CD4-positive, alpha-beta T cell (primary cell): Measurements from ENCODE around the gene FAM174C. TPM values are rescaled to one million over a fixed set of nuclear protein-coding genes. Genes with fewer than 3 reads are reported as not detected.

Experiments used
- ATAC-seq: fragments of 200-7000 bp; cut with Tn5 transposase; one replicate; pipeline ENCODE4 v1.10.0; 2022; ENCODE audit warnings: mild to moderate bottlenecking; ENCODE audit not compliant: poor library complexity
- CTCF ChIA-PET: fragments of 350-600 bp; sonication (Branson Sonifier 250); formaldehyde crosslinking; loops from one replicate; lab custom pipeline; 2021; ENCODE audit warnings: antibody characterized with exemption, inconsistent platforms; lab: Charles Lee
- POLR2A ChIA-PET: fragments of 350-600 bp; sonication (Branson Sonifier 250); formaldehyde crosslinking; loops from one replicate; lab custom pipeline; 2021; ENCODE audit warnings: antibody characterized with exemption, inconsistent platforms; lab: Charles Lee
- DNase-seq, 14 experiments: peaks; one replicate each; pipeline ENCODE4 v3.0.0-alpha.2; 2013 to 2020; ENCODE audit warnings: mixed read lengths in 2 of 14
- H3K27ac ChIP-seq, 2 donors: one replicate each; pipeline versions ENCODE4 v1.5.1 to v1.7.0; 2013; ENCODE audit warnings: low read length in 2 of 2, low read depth in 1 of 2, mild to moderate bottlenecking in 1 of 2
- H3K27me3 ChIP-seq, 2 experiments: 1 replicate in 1 of 2; 2 replicates in 1 of 2; pipeline versions ENCODE4 v1.6.1 to v1.7.0; 2013; ENCODE audit warnings: low read length in 2 of 2, control low read depth in 1 of 2, mild to moderate bottlenecking in 1 of 2, moderate library complexity in 1 of 2; ENCODE audit not compliant: insufficient read depth in 2 of 2, control insufficient read depth in 1 of 2
- H3K36me3 ChIP-seq: one replicate; pipeline ENCODE4 v1.6.1; 2013; ENCODE audit warnings: low read length, control low read depth; ENCODE audit not compliant: insufficient read depth
- H3K4me1 ChIP-seq: one replicate; pipeline ENCODE4 v1.6.1; 2013; ENCODE audit warnings: low read length, control low read depth; ENCODE audit not compliant: insufficient read depth
- H3K4me3 ChIP-seq: one replicate; pipeline ENCODE4 v1.5.1; 2013; ENCODE audit warnings: mild to moderate bottlenecking, low read length, moderate library complexity
- H3K9me3 ChIP-seq, 2 experiments: 1 replicate in 1 of 2; 2 replicates in 1 of 2; pipeline versions ENCODE4 v1.6.1 to v1.7.0; 2013; ENCODE audit warnings: low read length in 2 of 2, mild to moderate bottlenecking in 2 of 2, control low read depth in 1 of 2, moderate library complexity in 1 of 2; ENCODE audit not compliant: control insufficient read depth in 1 of 2, insufficient read depth in 1 of 2
- H3K27ac Mint-ChIP-seq: one replicate; pipeline ENCODE4 v1.8.0; 2020; ENCODE audit warnings: mixed read lengths
- H3K27me3 Mint-ChIP-seq: one replicate; pipeline ENCODE4 v1.8.0; 2021; ENCODE audit warnings: mixed read lengths
- H3K36me3 Mint-ChIP-seq: one replicate; pipeline ENCODE4 v1.8.0; 2021; ENCODE audit warnings: low read depth, mixed read lengths
- H3K4me1 Mint-ChIP-seq: one replicate; pipeline ENCODE4 v1.8.0; 2021; ENCODE audit warnings: low read depth, mixed read lengths
- H3K4me3 Mint-ChIP-seq: one replicate; pipeline ENCODE4 v1.8.0; 2020; ENCODE audit warnings: mild to moderate bottlenecking, mixed read lengths
- H3K9me3 Mint-ChIP-seq: one replicate; pipeline ENCODE4 v1.8.0; 2020; ENCODE audit warnings: mixed read lengths
- intact Hi-C, 2 experiments: fragments of 100-400 bp; cut with DNase I in 1 of 2; cut with micrococcal nuclease in 1 of 2; formaldehyde crosslinking; loops; one replicate each; pipeline versions ENCODE4 v1.15.1 to v1.9.0; 2023 to 2025; cut with DNase I, micrococcal nuclease
- total RNA-seq, 174 experiments: library from RNA in 2 of 174; stranded (reverse) in 2 of 174; gene quantifications; one replicate each; pipeline ENCODE4 v1.2.3 and lab custom pipeline; 2021 to 2026
- TF ChIP-seq, protein P1 (sequence below): fragments of 200-600 bp; IDR thresholded peaks from one replicate; pipeline ENCODE4 v1.8.0; 2022; ENCODE audit warnings: antibody characterized with exemption, mild to moderate bottlenecking

The FAM174C gene
- total RNA-seq, 2 experiments from 2014 or later = 32.0 to 38.3 TPM

DNA sequence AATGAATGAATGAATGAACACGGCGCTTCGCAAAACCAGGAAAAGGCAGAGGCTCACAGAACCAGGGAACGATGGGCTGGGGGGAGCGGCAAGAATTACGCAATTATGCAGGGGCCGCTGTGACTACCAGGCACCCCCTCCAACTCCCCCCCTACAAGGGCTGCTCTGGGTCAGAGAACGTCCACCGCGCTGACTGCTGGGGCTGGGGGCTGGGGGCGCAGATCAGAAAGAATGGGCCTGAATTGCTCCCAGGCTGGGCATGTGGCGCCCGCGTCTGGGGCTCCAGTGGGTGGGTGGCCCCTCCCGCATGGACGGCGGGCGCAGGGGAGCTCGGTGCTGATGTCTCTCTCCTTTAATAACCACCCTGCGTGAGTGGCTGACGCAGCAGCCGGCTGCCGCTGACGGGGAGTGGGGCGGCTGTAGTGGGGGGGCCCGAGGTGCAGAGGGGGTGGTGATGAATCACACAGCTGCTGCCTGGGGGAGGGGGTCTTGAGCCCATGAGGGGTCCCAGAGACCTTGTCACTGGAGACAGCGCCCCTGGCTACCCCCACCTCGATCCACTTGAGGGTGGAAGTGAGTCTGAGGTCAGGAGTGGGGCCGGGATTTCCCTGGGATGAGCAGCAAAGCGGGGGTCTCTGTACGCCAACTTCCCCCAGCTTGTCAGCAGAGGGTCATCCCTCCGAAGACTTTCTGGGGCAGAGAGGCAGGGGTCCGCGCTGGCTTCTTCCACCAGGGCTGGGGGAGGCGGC lies 7.7 kb upstream of the FAM174C start:
- POLR2A ChIA-PET = interaction anchor here (1.6 to 10.3 kb wide), 4 partner anchors 15 to 24 kb away, joined by 14 to 476 read pairs (median 107); partner anchors contain the start of gene ATP5F1D
- DNase-seq = peak in 4 of 14 experiments; percentile 45 to 71 (median 55)
- intact Hi-C loops = loop anchor here in 1 of 2 experiments (1.0 kb wide), 2 partner anchors 18 to 23 kb away; no protein-coding TSS in a partner anchor

DNA sequence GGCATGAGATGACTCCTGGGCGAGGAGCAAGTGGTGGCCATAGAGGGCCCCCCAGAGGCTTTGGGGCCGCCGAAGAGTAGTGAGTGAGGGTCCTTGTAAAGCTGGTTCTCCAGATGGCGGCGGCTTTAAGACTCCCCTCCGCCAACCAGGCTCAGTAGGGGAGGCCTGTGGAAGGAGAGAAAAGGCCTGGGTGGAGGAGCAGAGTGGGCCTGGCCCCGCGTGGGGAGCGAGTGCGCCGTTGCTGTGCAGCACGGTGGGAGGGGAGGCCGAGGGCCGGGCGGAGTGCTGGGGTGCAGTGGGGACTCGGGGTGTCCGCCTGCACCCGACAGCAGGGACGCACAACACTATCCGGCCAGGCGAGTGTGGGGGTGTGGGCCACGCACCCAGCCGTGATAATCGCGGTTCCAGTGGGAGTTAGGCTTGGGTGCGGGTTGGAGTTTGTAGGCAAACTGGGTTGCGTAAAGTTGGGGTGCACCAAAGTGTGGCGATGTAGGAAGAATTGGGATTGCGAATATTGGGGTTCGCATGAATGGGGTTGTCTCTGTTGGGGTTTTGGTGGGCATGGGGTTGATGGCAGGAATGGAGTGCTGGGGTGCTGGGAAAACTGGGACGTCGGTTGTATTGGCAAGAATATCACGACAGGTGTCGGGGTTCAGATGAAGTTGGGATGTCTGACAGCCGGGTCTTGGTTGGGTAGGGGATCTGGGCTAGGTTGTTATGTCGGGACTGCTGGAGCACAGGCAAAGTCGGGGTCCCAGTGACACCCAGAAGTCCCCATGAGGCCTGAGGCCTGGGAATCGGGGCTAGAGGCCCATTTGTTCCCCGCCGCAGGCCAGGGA lies 6.9 kb upstream of the FAM174C start:
- Mint-ChIP-seq H3K36me3 (peaks cover 44% of the 10 kb centered on the region), H3K4me1 (peaks cover 62% of the 10 kb centered on the region), H3K4me3 (peak overlapping the region; percentile 89), H3K27me3 (no peaks in the 10 kb centered on the region), H3K9me3 (no peaks in the 10 kb centered on the region), H3K27ac (peak overlapping the region; percentile 88)
- Histone ChIP-seq H3K4me1 (peaks cover 80% of the 10 kb centered on the region), H3K27me3 (no peaks in the 10 kb centered on the region), H3K9me3 (no peaks in the 10 kb centered on the region), H3K36me3 (peaks cover 38% of the 10 kb centered on the region), H3K27ac (peak overlapping the region; percentile 66 to 78), H3K4me3 (peak overlapping the region; percentile 25)
- TF ChIP-seq, protein P1, sequence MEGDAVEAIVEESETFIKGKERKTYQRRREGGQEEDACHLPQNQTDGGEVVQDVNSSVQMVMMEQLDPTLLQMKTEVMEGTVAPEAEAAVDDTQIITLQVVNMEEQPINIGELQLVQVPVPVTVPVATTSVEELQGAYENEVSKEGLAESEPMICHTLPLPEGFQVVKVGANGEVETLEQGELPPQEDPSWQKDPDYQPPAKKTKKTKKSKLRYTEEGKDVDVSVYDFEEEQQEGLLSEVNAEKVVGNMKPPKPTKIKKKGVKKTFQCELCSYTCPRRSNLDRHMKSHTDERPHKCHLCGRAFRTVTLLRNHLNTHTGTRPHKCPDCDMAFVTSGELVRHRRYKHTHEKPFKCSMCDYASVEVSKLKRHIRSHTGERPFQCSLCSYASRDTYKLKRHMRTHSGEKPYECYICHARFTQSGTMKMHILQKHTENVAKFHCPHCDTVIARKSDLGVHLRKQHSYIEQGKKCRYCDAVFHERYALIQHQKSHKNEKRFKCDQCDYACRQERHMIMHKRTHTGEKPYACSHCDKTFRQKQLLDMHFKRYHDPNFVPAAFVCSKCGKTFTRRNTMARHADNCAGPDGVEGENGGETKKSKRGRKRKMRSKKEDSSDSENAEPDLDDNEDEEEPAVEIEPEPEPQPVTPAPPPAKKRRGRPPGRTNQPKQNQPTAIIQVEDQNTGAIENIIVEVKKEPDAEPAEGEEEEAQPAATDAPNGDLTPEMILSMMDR = no peak
- no peak for ATAC-seq
- intact Hi-C loops = loop anchor here in 1 of 2 experiments (1.0 kb wide), 1 partner anchor 9 kb away; no protein-coding TSS in a partner anchor
- DNase-seq = peak in 1 of 14 experiments; percentile 69
- ChIA-PET CTCF (interaction anchor here (1.0 to 11.0 kb wide), 3 partner anchors 16 to 135 kb away, joined by 3 to 255 read pairs (median 6); no protein-coding TSS in a partner anchor), POLR2A (interaction anchor here (0.6 to 10.3 kb wide), 75 partner anchors 9 to 1790 kb away, joined by 3 to 476 read pairs (median 5); partner anchors contain the start of genes ABCA7, ARHGAP45, ATP5F1D and CBARP)

More for the DNA sequence above, 7.7 kb upstream of the FAM174C start:
- Histone ChIP-seq H3K4me3 (peak overlapping the region; percentile 24), H3K27ac (no peak overlapping the region), H3K4me1 (peaks cover 79% of the 10 kb centered on the region), H3K27me3 (no peaks in the 10 kb centered on the region), H3K36me3 (peaks cover 30% of the 10 kb centered on the region), H3K9me3 (no peaks in the 10 kb centered on the region)
- no peaks in the 10 kb centered on the region for H3K9me3 Mint-ChIP-seq
- ATAC-seq = no peak
- TF ChIP-seq, protein P1 = no peak
- peaks cover 59% of the 10 kb centered on the region for H3K4me1 Mint-ChIP-seq
- no peaks in the 10 kb centered on the region for H3K27me3 Mint-ChIP-seq
- peak overlapping the region; percentile 89 for H3K4me3 Mint-ChIP-seq
- H3K27ac Mint-ChIP-seq = peak overlapping the region; percentile 88
- H3K36me3 Mint-ChIP-seq = peaks cover 37% of the 10 kb centered on the region
- CTCF ChIA-PET = interaction anchor here (1.2 to 11.0 kb wide), 4 partner anchors 19 to 154 kb away, joined by 3 to 255 read pairs (median 8); no protein-coding TSS in a partner anchor

DNA sequence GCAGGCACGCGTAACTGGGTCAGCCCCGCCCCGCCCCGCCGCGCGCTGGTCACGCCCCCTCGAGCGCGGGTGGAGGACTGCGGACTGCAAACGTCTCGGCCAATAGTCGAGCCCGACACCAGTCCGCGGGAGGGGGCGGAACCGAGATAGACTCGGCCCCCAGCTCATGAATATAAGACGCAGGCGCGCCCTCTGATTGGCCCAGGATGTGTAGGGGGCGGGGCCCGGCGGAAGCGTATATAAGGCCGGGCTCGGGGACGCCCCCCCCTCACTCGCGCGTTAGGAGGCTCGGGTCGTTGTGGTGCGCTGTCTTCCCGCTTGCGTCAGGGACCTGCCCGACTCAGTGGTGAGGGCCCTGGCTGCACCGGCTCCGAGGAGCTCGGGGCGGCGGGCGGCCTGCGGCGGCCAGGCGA lies 6.3 kb upstream of the FAM174C start, which contains the start of gene CIRBP:
Gene CIRBP (plus strand): TSS at position 268 of the 413 bp plus-strand sequence. CDS start 1,602 bp downstream, outside the sequence.
- ChIA-PET POLR2A (interaction anchor here (0.6 to 10.3 kb wide), 79 partner anchors 9 to 1789 kb away, joined by 3 to 476 read pairs (median 5); partner anchors contain the start of genes ABCA7, ARHGAP45, ATP5F1D and CBARP), CTCF (interaction anchor here (1.0 to 11.0 kb wide), 2 partner anchors 16 to 25 kb away, joined by 6 to 255 read pairs; no protein-coding TSS in a partner anchor)
- Histone ChIP-seq H3K4me1 (peaks cover 86% of the 10 kb centered on the region), H3K27me3 (no peaks in the 10 kb centered on the region), H3K27ac (peak within 1 kb of the TSS; percentile 78 to 84), H3K4me3 (peak within 1 kb of the TSS; percentile 99), H3K9me3 (no peaks in the 10 kb centered on the region), H3K36me3 (peaks cover 44% of the 10 kb centered on the region)
- H3K36me3 Mint-ChIP-seq = peaks cover 51% of the 10 kb centered on the region
- H3K27me3 Mint-ChIP-seq = no peaks in the 10 kb centered on the region
- TF ChIP-seq, protein P1 = no peak
- peak within 1 kb of the TSS; percentile 88 for H3K27ac Mint-ChIP-seq
- H3K4me3 Mint-ChIP-seq = peak within 1 kb of the TSS; percentile 94
- peaks cover 68% of the 10 kb centered on the region for H3K4me1 Mint-ChIP-seq
- intact Hi-C loops = loop anchor here in 1 of 2 experiments (1.0 kb wide), 1 partner anchor 10 kb away; no protein-coding TSS in a partner anchor
- DNase-seq (peak; percentile 98 to 100 (median 99)), ATAC-seq (peak; percentile 81)
- H3K9me3 Mint-ChIP-seq = no peaks in the 10 kb centered on the region
